ENCODE data around the gene SAMD7.

The SAMD7 gene

GRCh38 chr3:169939751-169940150 lies 28.4 kb downstream of the SAMD7 start:
- TF ChIP-seq EGR1 (IDR thresholded peaks at IDR 0.05) (no peak), YY1 (IDR thresholded peaks at IDR 0.05; ENCODE audit: low read depth) (no peak), RAD21 (IDR thresholded peaks at IDR 0.05; ENCODE audit: low read depth) (no peak), MAX (IDR thresholded peaks at IDR 0.05) (no peak), CREB1 (IDR thresholded peaks at IDR 0.05; ENCODE audit: low read depth) (no peak), NFIC (IDR thresholded peaks at IDR 0.05) (no peak), FOXM1 (IDR thresholded peaks at IDR 0.05; ENCODE audit: borderline replicate concordance, low read depth) (no peak), REST (IDR thresholded peaks at IDR 0.05; ENCODE audit: low read depth) (no peak), ZBTB7A (IDR thresholded peaks at IDR 0.05; ENCODE audit: low read depth) (no peak), TAF1 (IDR thresholded peaks at IDR 0.05; ENCODE audit: low read depth) (no peak), TCF12 (IDR thresholded peaks at IDR 0.05; ENCODE audit: low read depth) (no peak), USF1 (IDR thresholded peaks at IDR 0.05) (no peak), EP300 (IDR thresholded peaks at IDR 0.05; ENCODE audit: borderline replicate concordance) (no peak), CEBPB (IDR thresholded peaks at IDR 0.05) (no peak), TEAD4 (IDR thresholded peaks at IDR 0.05) (no peak)

GRCh38 chr3:169940470-169941181 lies 29.3 kb downstream of the SAMD7 start:
- TF ChIP-seq CREB1 (IDR thresholded peaks at IDR 0.05; ENCODE audit: low read depth) (no peak), USF1 (IDR thresholded peaks at IDR 0.05) (peak; percentile 45; the same call in 1 of the 2 replicates)

- TF ChIP-seq EP300 (IDR thresholded peaks at IDR 0.05; ENCODE audit: borderline replicate concordance) (no peak), EGR1 (IDR thresholded peaks at IDR 0.05) (no peak), CREB1 (IDR thresholded peaks at IDR 0.05; ENCODE audit: low read depth) (no peak), TAF1 (IDR thresholded peaks at IDR 0.05; ENCODE audit: low read depth) (no peak), FOXM1 (IDR thresholded peaks at IDR 0.05; ENCODE audit: borderline replicate concordance, low read depth) (no peak), MAX (IDR thresholded peaks at IDR 0.05) (no peak), REST (IDR thresholded peaks at IDR 0.05; ENCODE audit: low read depth) (no peak), NFIC (IDR thresholded peaks at IDR 0.05) (no peak), TEAD4 (IDR thresholded peaks at IDR 0.05) (no peak), ZBTB7A (IDR thresholded peaks at IDR 0.05; ENCODE audit: low read depth) (no peak), USF1 (IDR thresholded peaks at IDR 0.05) (no peak), CEBPB (IDR thresholded peaks at IDR 0.05) (no peak), RAD21 (IDR thresholded peaks at IDR 0.05; ENCODE audit: low read depth) (no peak), YY1 (IDR thresholded peaks at IDR 0.05; ENCODE audit: low read depth) (no peak)
Observed at GRCh38 chr3:169945313-169945712, 33.9 kb downstream of the SAMD7 start.

- TF ChIP-seq FOXM1 (IDR thresholded peaks at IDR 0.05; ENCODE audit: borderline replicate concordance, low read depth) (no peak), MAX (IDR thresholded peaks at IDR 0.05) (no peak), TAF1 (IDR thresholded peaks at IDR 0.05; ENCODE audit: low read depth) (no peak), RAD21 (IDR thresholded peaks at IDR 0.05; ENCODE audit: low read depth) (no peak), EP300 (IDR thresholded peaks at IDR 0.05; ENCODE audit: borderline replicate concordance) (no peak), NFIC (IDR thresholded peaks at IDR 0.05) (no peak), TCF12 (IDR thresholded peaks at IDR 0.05; ENCODE audit: low read depth) (no peak), CEBPB (IDR thresholded peaks at IDR 0.05) (no peak), CREB1 (IDR thresholded peaks at IDR 0.05; ENCODE audit: low read depth) (no peak), ZBTB7A (IDR thresholded peaks at IDR 0.05; ENCODE audit: low read depth) (no peak), TEAD4 (IDR thresholded peaks at IDR 0.05) (no peak)
Observed at GRCh38 chr3:169946336-169946735, 35.0 kb downstream of the SAMD7 start.
